NCI-H82 (cell line): ENCODE measurements around the gene FYN.
"Not testable (repeated sequence)": the region's sequence is repeated elsewhere in the genome, so short reads cannot be mapped to it uniquely, and the experiment has no call there.

ENCODE experiments used
- DNase-seq: peaks from one replicate; lab custom pipeline; 2025; lab: John Stamatoyannopoulos, UW

The FYN gene

DNA sequence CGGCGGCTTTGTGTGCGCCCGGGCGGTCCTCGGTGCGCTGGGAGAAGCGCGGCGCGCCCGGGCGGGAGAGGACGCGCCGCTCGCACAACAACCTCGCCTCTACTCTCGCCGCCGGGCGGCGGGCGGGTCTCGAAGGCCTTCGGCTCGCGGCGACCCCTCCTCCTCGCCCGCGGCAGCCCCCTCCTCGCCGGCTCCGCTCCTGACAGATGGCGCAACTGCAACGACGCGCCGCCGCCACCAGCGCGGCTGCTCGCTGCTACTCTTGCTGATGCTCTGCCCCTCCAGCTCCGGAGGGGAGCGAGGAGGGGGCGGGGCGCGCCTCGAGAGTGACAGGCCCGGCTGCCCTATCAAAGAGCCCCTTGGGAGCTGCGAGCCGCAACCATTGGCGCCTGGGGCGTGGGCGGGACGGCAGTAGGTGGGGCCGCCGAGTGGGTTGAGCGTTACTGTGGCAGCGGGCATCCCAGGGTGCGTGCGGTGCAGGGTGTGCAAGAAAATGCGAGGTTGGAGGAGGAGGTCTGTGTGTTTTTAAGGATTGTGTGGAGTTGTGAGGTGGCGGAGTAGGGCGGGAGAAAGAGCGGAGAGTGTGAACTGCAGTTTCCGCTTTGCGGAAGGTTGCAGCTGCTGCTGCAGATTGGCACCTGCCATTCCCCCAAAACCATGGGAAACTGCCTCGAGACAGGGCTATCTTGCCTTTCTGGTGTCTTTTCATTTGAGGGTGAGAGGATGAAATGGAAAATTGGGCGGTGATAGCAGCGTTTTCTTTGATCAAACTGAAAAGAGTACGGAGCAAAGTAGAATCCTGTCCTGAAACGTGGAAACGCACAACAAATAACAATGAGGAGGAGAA, at the start of gene FYN:
FYN (minus strand) TSS at position 275 of the 847 bp plus-strand sequence. CDS start 153,401 bp downstream, outside the sequence.
- DNase-seq = peak; percentile 99

DNA sequence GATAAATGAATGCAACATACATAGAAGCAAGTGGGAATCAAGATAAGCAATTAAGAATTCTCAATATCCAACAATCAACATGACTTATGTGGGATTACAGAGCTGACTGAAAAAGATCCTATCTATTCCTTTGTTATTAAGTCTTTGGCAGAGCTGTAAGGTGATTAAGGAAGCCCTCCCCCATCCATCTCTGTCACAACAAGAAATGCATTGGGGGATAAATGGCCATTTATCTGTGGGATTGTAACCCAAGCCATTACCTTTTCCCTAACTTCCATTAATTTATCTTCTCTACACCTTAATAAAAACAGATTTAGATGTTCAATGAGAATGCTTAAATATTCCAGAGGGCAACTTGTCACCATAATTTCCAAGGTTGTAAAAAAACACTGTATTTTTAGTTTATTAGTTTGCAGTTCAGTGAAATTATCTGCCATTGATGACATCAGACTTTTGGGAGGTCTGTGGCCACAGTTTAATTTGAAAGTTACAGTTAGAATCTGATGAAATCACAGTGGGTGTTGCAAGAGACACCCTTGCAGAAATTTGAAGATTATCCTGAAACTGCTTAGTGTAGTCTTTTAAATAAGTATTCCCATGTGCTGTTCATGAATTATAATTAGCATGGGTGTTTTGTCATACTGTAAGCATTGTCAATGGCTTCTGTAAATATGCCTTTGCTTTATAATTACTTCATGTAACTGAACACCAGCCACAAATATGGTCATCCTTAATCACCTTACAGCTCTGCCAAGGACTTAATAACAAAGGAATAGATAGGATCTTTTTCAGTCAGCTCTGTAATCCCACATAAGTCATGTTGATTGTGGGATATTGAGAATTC, 49.4 kb upstream of the FYN start:
- peak; percentile 94 for DNase-seq

DNA sequence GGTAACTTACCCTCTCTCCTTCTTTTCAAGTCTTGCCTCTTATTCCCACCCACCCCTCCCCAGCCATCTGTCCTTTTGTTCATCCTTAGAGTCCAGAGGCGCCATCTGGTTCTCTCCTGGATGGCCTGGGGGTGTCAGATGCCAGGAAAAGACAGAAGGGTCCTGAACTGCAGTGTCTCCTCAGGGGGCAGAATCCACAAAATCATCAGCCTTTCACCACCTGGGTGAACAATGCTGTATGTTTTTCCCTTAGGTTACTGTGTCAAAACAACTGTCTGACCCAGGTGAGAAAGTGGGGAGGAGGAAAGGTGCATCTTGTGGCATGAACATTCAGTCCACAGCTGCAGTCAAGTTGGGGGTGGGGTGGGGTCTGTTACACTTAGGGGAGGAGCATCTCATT, 47.9 kb upstream of the FYN start:
- peak; percentile 90 for DNase-seq

DNA sequence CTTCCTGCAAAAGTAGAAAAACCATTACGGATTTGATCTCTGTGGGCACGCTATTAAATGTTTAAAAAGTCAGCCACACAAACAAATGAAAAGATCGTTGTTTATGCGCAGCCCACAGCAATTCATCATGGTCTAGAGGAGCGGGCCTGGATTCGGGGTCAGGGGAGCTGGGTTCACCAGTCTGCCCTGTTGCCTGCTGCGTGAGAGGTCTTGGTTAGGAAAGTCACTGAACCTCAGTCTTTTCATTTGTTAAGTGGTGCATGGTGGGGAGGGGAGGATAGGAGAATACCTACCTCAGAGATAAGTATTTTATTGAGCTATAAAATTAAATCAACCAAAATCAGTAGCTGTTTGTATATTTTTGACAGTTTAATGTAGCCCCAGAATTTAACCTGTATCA, 47.3 kb upstream of the FYN start:
- DNase-seq = peak; percentile 23

DNA sequence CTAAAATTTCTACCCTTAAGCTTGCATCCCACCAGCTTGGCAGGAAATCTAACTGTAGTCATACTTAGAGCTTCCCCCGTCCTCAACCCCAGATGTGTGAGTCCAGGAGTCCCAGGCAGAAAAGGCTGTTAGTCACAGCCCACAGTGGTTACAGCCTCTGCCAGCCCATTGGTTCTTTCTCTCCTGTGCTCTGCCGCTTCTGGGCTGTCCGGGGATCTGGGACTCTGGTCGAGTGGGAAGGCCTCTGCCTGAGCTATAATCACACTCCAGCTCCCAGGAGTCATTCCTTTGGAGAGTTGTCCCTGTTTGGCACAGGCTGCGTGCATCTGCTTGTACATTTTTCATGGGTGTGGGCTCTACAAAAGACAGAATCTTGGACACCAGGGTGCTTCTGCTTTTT, 45.6 kb upstream of the FYN start:
- DNase-seq = no peak

DNA sequence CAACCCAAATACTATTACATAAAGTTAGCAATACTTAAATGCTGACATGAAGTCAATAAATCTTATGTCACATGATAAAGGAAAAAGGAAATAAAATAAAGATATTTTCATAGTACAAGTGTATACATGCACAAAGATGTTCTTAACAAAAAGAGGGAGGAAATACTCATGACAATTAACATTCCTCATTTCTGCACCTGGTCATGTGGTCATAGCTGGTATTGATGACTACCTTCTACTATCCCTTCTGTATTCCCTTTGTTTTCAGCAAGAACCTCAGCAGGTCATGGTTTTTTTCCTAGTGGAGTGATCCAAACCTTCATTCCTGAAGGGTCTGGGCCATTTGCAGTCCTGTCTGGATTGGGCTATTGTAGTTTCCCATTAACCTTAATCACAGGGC, 43.5 kb upstream of the FYN start:
- DNase-seq = no peak

DNA sequence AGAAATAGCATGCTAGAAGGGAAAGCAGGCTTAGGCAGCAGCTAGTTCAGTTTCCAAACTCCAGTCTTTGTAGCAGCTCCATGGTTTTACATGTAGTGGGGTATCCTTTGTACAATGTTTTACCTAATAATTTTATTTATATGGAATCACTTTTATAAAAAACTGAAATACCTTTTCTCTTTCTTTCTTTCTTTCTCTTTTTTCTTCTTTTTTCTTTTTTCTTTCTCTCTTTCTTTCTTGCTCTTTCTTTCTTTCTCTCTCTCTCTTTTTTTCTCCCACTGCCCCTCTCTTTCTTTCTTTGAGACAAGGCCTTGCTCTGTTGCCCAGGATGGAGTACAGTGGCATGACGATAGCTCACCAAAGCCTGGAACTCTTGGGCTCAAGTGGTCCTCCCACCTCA, 41.4 kb upstream of the FYN start:
- no peak for DNase-seq

DNA sequence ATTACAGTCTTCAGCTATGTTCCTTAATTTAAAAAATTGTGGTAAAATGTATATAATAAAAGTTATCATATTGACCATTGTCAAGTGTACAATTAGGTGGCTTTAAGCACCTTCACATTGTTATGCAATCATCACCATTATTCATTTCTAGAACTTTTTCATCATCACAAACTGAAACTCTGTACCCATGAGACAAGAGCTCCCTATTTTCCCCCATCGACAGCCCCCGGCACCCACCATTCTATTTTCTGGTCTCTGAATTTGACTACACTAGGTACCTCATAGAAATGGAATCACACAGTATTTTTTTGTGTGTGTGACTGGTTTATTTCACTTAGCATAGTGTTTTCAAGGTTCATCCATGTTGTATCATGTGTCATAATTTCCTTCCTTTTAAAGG, 39.7 kb upstream of the FYN start:
- no peak for DNase-seq

DNA sequence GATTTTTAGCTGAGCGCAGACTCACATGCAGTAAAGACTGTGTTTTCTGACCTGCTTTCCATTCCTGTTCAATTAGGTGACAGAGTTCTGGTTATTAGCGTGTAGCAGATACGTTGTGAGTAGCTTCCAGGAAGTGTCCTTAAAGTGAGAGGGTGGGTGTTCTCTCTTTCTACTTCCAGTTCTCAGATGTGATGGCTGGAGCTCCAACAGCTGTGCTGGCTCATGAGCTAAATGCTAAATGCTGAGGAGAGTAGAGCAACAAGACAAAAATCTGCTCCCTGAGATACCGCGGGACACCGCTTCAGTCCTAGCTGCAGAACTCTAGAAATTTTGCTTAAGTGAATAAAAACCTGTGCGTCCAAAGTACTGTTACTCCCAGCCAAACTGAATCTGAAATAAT, 38.2 kb upstream of the FYN start:
- no peak for DNase-seq

DNA sequence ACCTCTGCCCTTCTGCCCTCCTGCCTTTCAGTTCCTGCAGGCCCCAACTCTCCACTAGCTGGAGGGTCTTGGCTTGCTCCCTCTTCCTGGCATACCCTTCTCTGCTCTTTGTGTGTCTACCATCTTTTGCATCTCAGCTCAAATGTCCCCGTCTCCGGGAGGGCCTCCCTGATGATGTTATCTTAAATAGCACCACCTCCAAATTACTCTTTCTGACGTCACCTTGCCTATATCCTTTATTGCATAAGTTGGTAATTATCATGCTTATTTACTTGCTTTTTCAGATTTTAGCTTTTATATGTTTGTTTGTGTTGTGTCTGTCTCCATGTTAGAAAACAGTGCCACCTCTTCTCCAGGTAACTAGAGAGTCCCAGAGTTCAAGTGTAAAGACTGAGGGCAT, 36.0 kb upstream of the FYN start:
- no peak for DNase-seq

DNA sequence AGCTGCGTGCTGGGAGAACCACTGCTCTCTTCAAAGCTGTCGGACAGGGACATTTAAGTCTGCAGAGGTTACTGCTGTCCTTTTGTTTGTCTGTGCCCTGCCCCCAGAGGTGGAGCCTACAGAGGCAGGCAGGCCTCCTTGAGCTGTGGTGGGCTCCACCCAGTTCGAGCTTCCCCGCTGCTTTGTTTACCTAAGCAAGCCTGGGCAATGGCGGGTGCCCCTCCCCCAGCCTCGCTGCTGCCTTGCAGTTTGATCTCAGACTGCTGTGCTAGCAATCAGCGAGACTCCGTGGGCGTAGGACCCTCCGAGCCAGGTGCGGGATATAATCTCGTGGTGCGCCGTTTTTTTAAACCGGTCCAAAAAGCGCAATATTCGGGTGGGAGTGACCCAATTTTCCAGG, 35.1 kb upstream of the FYN start:
- not testable (repeated sequence) for DNase-seq

DNA sequence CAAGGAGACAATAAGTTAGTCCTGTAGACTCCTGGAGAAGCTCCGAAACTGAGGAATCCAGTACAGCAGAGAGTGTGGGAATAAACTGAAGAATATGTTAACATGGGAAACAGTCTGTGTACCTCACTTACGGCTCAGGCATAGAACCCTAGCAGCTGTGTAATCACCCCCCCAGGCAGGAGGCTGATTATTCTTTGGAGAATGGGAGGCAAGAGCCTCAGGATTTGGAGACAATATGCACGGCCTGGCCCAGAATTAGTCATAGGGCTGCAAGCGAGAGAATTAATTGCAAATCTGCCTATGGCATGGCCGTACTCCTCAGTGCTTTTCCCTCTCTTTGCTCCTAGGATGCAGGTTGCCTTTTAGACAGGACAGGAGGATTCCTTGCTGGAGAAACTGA, 27.5 kb upstream of the FYN start:
- DNase-seq = no peak

DNA sequence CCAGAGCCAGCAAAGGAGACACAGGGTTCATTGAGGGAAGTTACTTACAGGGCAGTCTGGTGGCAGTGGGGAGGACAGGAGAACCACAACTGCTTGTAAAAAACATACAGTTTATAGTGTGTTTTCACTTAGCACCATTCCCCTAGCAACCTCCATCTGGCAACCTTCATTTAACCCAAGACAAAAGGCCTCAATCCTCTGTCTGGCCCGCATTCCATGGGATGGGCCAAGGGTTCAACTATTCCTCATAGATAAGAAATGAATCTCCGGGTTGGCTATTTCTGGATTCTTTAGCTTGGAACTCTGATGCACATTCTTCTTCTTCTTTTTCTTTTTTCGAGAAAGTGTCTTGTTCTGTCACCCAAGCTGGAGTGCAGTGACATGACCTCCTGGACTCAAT, 26.3 kb upstream of the FYN start:
- no peak for DNase-seq

DNA sequence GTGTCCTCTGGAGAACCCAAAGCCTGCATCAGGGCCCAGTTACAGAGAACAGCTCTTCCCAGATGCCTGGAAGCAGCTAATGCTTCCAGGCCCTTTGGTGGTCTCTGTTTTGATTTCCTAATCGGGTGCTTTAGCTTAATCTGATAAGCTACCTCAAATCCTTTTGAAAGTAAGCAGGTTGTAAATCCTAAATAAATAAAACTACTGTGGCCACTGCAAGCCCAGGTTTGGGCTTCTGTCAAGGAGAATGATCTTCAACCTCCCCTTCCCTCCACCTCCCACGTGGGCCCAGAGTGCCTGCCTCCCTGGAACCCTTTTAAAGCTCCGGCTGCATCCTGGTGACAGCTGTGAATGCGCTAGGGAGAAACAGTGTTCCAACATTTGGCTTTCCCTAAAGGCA, 25.2 kb upstream of the FYN start:
- DNase-seq = peak; percentile 99

DNA sequence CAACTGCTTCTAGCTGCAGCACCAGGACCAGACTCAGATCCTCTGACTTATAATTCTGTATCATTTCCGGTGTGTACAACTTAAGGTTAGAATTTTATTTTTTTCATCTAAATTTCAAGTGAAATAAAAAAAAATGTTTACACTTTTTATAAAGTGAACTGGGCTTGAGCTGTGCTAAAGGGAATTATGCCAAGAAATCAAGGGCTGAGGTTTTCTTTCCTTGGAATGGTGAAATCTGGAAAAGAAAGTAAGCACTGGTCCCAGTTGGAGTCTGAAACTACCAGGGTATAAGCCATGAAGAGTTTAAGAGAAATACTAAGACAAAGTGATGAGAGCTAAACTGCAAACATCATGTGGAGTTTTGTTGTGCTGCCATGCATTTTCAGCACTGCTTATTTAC, 21.7 kb upstream of the FYN start:
- no peak for DNase-seq

DNA sequence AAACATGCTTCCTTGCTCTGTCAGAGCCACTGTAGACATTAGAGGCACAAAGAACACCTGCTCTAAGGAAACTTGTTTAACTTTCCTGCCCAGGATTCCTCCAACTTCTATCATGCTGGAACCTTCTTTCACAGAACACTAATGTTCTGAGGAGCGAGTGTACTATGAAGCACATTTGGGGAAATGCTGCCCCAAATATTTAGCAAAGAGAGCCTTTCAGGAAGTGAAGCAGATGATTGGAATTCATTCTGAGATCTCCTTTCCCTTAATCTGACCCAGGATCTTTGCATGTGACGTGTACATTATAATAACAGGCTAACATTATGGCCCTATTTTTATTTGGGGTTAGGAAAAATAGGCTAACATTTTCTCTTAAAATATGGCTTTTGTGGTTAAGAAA, 21.0 kb upstream of the FYN start:
- DNase-seq = no peak

DNA sequence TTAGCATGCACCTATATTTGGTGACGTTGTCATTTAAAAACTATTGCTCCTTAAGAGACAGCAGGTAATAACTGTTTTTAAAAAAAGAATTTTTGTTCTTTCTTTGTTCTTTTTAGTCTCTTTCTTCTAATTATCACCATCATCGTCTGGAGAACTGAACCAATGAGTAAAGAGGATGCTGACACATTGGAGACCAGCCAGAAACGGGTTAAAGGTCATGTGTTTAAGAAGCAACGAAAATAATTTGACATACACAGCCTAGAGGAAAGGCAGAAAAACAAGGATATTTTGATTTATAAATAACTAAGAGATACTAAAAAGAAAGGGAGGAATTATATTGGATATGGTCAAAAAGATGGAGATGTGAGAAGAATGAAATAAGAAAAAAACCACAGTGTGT, 19.2 kb upstream of the FYN start:
- no peak for DNase-seq

DNA sequence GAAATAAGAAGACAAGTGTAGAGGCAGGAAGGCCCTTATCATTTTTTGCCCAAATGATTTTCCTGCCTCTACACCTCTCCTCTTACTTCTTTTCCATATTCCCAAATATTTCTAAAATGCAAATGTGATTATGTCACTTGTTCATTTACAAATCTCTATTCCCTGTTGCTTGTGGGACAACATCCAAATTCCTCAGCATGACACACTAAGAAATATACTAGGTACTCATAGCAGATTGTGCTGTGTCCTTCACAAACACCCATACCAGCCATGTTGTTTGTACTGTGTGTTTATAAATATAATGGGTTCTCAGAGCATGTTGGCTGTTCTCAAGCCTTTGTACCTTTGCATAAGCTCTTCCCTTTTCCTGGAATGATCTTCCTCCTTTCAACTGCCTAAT, 17.7 kb upstream of the FYN start:
- no peak for DNase-seq

DNA sequence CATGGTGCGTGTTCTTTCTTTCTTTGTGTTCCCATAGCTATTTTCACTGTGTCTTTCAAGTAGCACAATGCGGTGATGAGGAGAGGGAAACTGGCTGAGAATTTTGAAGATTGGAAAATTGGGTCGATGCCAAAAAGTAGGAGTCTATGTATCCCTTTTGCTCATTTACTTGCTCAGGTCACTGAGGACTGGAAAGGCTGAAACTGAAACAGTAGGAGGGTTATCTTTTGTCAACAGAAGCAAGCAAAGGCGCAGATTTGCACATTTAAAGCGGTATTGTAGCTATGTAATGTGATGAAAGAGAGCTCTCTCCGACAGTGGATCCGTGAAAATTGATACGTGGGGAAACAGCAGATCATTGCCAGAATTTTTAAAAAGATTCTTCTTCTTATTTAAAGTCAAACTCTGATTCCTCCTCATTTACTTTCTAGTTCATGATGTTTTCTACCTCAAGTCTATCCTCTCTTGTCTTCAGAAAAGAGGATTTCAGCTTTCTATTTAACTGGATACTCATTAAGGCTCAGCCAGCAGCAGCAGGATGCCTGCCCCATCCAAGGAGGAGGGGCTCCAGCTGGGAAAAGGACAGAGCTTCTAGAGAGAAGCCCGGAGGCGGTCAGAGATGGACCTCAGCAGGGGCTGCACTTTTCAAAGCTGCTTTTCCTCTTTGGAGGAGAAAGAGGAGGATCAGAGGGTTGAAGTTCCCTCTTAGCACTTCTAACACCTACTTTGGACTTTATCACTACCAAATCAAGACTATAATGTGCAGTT, 15.9 kb upstream of the FYN start:
- DNase-seq = peak; percentile 56

DNA sequence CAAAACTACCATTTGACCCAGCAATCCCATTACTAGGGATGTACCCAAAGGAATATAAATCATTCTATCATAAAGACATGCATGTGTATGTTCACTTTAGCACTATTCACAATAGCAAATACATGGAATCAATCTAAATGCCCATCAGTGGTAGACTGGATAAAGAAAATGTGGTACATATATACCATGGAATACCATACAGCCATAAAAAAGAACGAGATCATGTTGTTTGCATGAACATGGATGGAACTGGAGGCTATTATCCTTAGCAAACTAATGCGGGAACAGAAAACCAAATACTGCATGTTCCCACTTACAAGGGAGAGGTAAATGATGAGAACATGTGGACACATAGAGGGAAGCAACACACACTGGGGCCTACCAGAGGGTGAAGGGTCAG, 13.5 kb upstream of the FYN start:
- not testable (repeated sequence) for DNase-seq

DNA sequence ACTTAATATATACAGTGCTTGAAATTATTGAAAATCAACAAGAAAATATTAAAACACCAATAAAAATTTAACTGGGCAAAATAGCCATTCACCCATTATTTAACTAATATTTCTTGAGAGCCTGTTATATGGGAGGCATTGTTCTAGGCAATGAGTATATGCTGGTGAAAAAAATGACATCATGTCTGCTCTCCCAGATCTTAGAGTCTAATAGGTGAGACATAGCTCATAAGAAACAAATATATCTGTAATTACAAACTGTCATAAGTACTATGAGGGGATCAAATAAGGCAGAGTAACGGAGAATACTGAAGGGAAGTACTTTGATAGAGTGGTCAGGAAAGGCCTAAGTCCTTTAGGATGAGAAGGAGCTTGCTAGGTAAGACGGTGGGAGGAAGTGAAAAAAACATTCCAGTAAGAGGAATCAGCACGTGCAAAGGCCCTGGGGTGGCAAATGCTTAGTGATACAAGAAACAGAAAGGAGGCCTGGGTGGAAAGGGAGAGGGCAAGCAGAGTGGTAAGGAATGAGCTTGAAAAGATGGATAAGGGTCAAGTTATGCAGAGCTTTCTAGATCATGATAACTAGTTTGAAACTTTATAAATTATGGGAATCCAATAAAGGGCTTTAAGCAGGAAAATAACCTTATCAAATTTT, 12.2 kb upstream of the FYN start:
- no peak for DNase-seq

DNA sequence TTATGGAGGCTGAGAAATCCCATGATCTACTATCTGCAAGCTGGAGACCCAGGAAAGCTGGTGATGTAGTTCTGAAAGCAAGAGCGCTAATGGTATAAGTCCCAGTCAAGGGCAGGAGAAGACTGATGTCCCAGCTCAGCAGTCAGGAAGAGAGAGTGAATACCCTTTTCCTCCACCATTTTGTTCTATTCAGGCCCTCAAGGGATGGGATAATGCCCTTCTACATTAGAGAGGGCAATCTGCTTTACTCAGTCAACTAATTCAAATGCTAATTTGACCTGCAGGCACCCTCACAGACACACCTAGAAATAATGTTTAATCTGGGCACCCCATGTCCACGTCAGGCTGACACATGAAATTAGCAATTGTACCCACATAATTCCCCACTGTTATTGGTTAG, 10.8 kb upstream of the FYN start:
- no peak for DNase-seq
